Prostate gland (tissue), 2 donors: ENCODE measurements around the gene DHH. TPM values are rescaled to one million over a fixed set of nuclear protein-coding genes. Genes with fewer than 3 reads are reported as not detected.
"Not testable (repeated sequence)": the region's sequence is repeated elsewhere in the genome, so short reads cannot be mapped to it uniquely, and the experiment has no call there.

Experiments
- DNase-seq: peaks from one replicate; pipeline ENCODE4 v3.0.0-alpha.2; 2019; ENCODE audit warnings: low spot score
- H3K27ac ChIP-seq, 2 donors: fragments of 200-600 bp; sonication (generic); 2 replicates each; pipeline ENCODE4 v1.5.1; 2017 to 2019
- H3K27me3 ChIP-seq: fragments of 200-600 bp; sonication (generic); replicated peaks from 2 replicates; pipeline ENCODE4 v1.5.1; 2019; ENCODE audit not compliant: insufficient read depth
- H3K36me3 ChIP-seq, 2 donors: fragments of 200-600 bp; sonication (generic); 1 replicate in 1 of 2; 2 replicates in 1 of 2; pipeline versions ENCODE4 v1.5.1 to v1.8.1; 2017 to 2019
- H3K4me1 ChIP-seq: fragments of 200-600 bp; sonication (generic); replicated peaks from 2 replicates; pipeline ENCODE4 v1.5.1; 2019
- H3K4me3 ChIP-seq, 2 donors: fragments of 200-600 bp; sonication (generic); 2 replicates each; pipeline ENCODE4 v1.5.1; 2017 to 2019
- H3K9me3 ChIP-seq: fragments of 200-600 bp; sonication (generic); 2 replicates; pipeline ENCODE4 v1.5.1; 2017
- CTCF ChIP-seq, 4 experiments: fragments of 200-600 bp in 2 of 4; fragments of 450-650 bp in 2 of 4; sonication (generic) in 2 of 4; IDR thresholded peaks; 1 replicate in 3 of 4; 2 replicates in 1 of 4; pipeline ENCODE4 v1.5.1; 2016 to 2019; ENCODE audit warnings: antibody characterized with exemption in 4 of 4, mild to moderate bottlenecking in 2 of 4, moderate library complexity in 2 of 4
- POLR2A ChIP-seq: fragments of 450-650 bp; IDR thresholded peaks from one replicate; pipeline ENCODE4 v1.6.1; 2016; ENCODE audit warnings: antibody characterized with exemption, mild to moderate bottlenecking
- POLR2AphosphoS5 ChIP-seq: sonication (generic); formaldehyde crosslinking; IDR thresholded peaks from one replicate; pipeline ENCODE4 v1.6.1; 2017; ENCODE audit warnings: antibody characterized with exemption
- WGBS: methylation state at CpG from one replicate; pipeline ENCODE4 v1.1.5; 2018; 5-methylcytosine and 5-hydroxymethylcytosine counted together
- intact Hi-C: fragments of 100-400 bp; cut with DNase I; formaldehyde crosslinking; loops from one replicate; pipeline ENCODE4 v1.14.2; 2022
- total RNA-seq, 2 donors: library from RNA; depleted of rRNA; stranded (reverse); fragments of >200 nt; gene quantifications; one replicate each; pipeline ENCODE4 v1.1.0, GENCODE V29; 2016

DHH gene
- total RNA-seq, 2 donors from 2014 or later, result 0.18 to 114 TPM

GRCh38 chr12:49064767-49065152 is 29.8 kb downstream of the DHH start:
- Histone ChIP-seq H3K4me3 (no peak overlapping the region), H3K27ac (no peak overlapping the region), H3K4me1 (no peaks in the 10 kb centered on the region), H3K27me3 (no peaks in the 10 kb centered on the region), H3K36me3 (no peaks in the 10 kb centered on the region), H3K9me3 (no peaks in the 10 kb centered on the region)
- 92% methylated on average over 5 of the region's 5 CpGs for WGBS
- TF ChIP-seq CTCF (IDR thresholded peaks at IDR 0.05) (no peak), POLR2A (no peak), POLR2AphosphoS5 (no peak)
- intact Hi-C loops, result loop anchor here (10.0 kb wide), 1 partner anchor 60 kb away; no protein-coding TSS in a partner anchor
- no peak for DNase-seq

GRCh38 chr12:49061916-49062315 is 32.7 kb downstream of the DHH start:
- 91% methylated on average over 17 of the region's 17 CpGs for WGBS

GRCh38 chr12:49061157-49061650 is 33.4 kb downstream of the DHH start:
- Histone ChIP-seq H3K27me3 (no peaks in the 10 kb centered on the region), H3K4me3 (peak overlapping the region; percentile 78 to 88), H3K9me3 (no peaks in the 10 kb centered on the region), H3K27ac (peak overlapping the region; percentile 96 to 97), H3K36me3 (no peaks in the 10 kb centered on the region), H3K4me1 (peaks cover 11% of the 10 kb centered on the region)
- intact Hi-C loops, result loop anchor here (10.0 kb wide), 1 partner anchor 64 kb away; no protein-coding TSS in a partner anchor
- DNase-seq, result no peak
- TF ChIP-seq POLR2AphosphoS5 (no peak), CTCF (IDR thresholded peaks at IDR 0.05) (no peak), POLR2A (no peak)
- WGBS, result 7% methylated on average over 16 of the region's 16 CpGs

More at GRCh38 chr12:49061916-49062315, 32.7 kb downstream of the DHH start:
- H3K4me1 ChIP-seq, H3K36me3 ChIP-seq, H3K27me3 ChIP-seq, DNase-seq, H3K9me3 ChIP-seq, H3K27ac ChIP-seq, H3K4me3 ChIP-seq: not testable (repeated sequence)
- intact Hi-C loops, result loop anchor here (10.0 kb wide), 1 partner anchor 63 kb away; no protein-coding TSS in a partner anchor

GRCh38 chr12:49060237-49061156 is 34.1 kb downstream of the DHH start, which contains the start of gene KMT2D:
KMT2D (minus strand) TSS chr12:49060794; CDS start chr12:49055324, 5,470 bp downstream.
- H3K27ac ChIP-seq, result peak within 1 kb of the TSS; percentile 96 to 97
- no peaks in the 10 kb centered on the region for H3K9me3 ChIP-seq
- H3K27me3 ChIP-seq, result no peaks in the 10 kb centered on the region
- no peaks in the 10 kb centered on the region for H3K36me3 ChIP-seq
- under 1% methylated on average over 67 of the region's 74 CpGs for WGBS
- H3K4me3 ChIP-seq, result peak within 1 kb of the TSS; percentile 78 to 88
- peaks cover 18% of the 10 kb centered on the region for H3K4me1 ChIP-seq
- intact Hi-C loops, result loop anchor here (10.0 kb wide), 1 partner anchor 64 kb away; no protein-coding TSS in a partner anchor
- TF ChIP-seq CTCF (IDR thresholded peaks at IDR 0.05) (peak in 3 of 4 experiments; percentile 20 to 61 (median 36)), POLR2AphosphoS5 (peak; percentile 92), POLR2A (peak; percentile 37)
- peak; percentile 89 for DNase-seq

- H3K27me3 ChIP-seq, result no peaks in the 10 kb centered on the region
- H3K4me1 ChIP-seq, result peaks cover 28% of the 10 kb centered on the region
- DNase-seq, result no peak
- intact Hi-C loops, result loop anchor here (10.0 kb wide), 1 partner anchor 65 kb away; no protein-coding TSS in a partner anchor
- H3K27ac ChIP-seq, result peak overlapping the region; percentile 96 to 97
- peak overlapping the region; percentile 78 to 88 for H3K4me3 ChIP-seq
- TF ChIP-seq POLR2AphosphoS5, result no peak
- no peak for TF ChIP-seq CTCF (IDR thresholded peaks at IDR 0.05)
- no peak for TF ChIP-seq POLR2A
- H3K9me3 ChIP-seq, result no peaks in the 10 kb centered on the region
- no peaks in the 10 kb centered on the region for H3K36me3 ChIP-seq
- WGBS, result 1% methylated on average over 39 of the region's 70 CpGs
Measured at GRCh38 chr12:49059299-49060171, 35.1 kb downstream of the DHH start.
